Tibial nerve (tissue), 4 donors: Measurements from ENCODE around the gene TOP2A. TPM values are rescaled to one million over a fixed set of nuclear protein-coding genes. Genes with fewer than 3 reads are reported as not detected.
A peak's percentile ranks its signal among the peaks of the same experiment; 100 is the strongest.

ENCODE experiments used
- DNase-seq, 2 donors: peaks; one replicate each; pipeline ENCODE4 v3.0.0-alpha.2; 2019; ENCODE audit warnings: low spot score in 2 of 2
- H3K27ac ChIP-seq, 4 donors: fragments of 200-600 bp; sonication (generic) in 3 of 4; one replicate each; pipeline ENCODE4 v1.5.1; 2017 to 2019; ENCODE audit warnings: mild to moderate bottlenecking in 1 of 4
- H3K27me3 ChIP-seq, 2 donors: fragments of 200-600 bp; sonication (generic) in 1 of 2; one replicate each; pipeline versions ENCODE4 v1.5.1 to v1.6.0; 2017 to 2019
- H3K36me3 ChIP-seq, 3 donors: fragments of 200-600 bp; sonication (generic); one replicate each; pipeline ENCODE4 v1.5.1; 2018 to 2019
- H3K4me1 ChIP-seq, 4 donors: fragments of 200-600 bp; sonication (generic) in 3 of 4; one replicate each; pipeline ENCODE4 v1.5.1; 2017 to 2019
- H3K4me3 ChIP-seq, 4 donors: fragments of 200-600 bp; sonication (generic) in 3 of 4; one replicate each; pipeline ENCODE4 v1.5.1; 2017 to 2019; ENCODE audit warnings: mild to moderate bottlenecking in 1 of 4, moderate library complexity in 1 of 4
- H3K9me3 ChIP-seq, 4 donors: fragments of 200-600 bp; sonication (generic) in 3 of 4; one replicate each; pipeline ENCODE4 v1.5.1; 2017 to 2019
- CTCF ChIP-seq, 5 experiments: fragments of 200-600 bp in 3 of 5; fragments of 450-650 bp in 2 of 5; sonication (generic) in 3 of 5; IDR thresholded peaks; one replicate each; pipeline ENCODE4 v1.5.1; 2016 to 2019; ENCODE audit warnings: antibody characterized with exemption in 5 of 5, mild to moderate bottlenecking in 3 of 5, moderate library complexity in 2 of 5
- EP300 ChIP-seq, 2 donors: sonication (generic); formaldehyde crosslinking; IDR thresholded peaks; one replicate each; pipeline ENCODE4 v1.6.1; 2017; ENCODE audit warnings: antibody characterized with exemption in 2 of 2, mild to moderate bottlenecking in 1 of 2
- POLR2A ChIP-seq, 2 donors: fragments of 450-650 bp; IDR thresholded peaks; one replicate each; pipeline ENCODE4 v1.6.1; 2017; ENCODE audit warnings: antibody characterized with exemption in 2 of 2, mild to moderate bottlenecking in 2 of 2, moderate library complexity in 2 of 2
- WGBS, 2 donors: methylation state at CpG; one replicate each; pipeline ENCODE4 v1.1.5; 2018; 5-methylcytosine and 5-hydroxymethylcytosine counted together
- total RNA-seq, 4 donors: library from RNA; depleted of rRNA; stranded (reverse); fragments of >200 nt; gene quantifications; one replicate each; pipeline ENCODE4 v1.1.0, GENCODE V29; 2016

Gene TOP2A
- total RNA-seq, 4 donors from 2014 or later = 0.21 to 7.1 (median 2.6) TPM

GRCh38 chr17:40459636-40460603 is 42.2 kb upstream of the TOP2A start:
- H3K9me3 ChIP-seq = no peaks in the 10 kb centered on the region

GRCh38 chr17:40458851-40459482 is 41.3 kb upstream of the TOP2A start:
- peak in 1 of 2 donors; percentile 14 for TF ChIP-seq EP300 (IDR thresholded peaks at IDR 0.05)
- no peak for TF ChIP-seq POLR2A (IDR thresholded peaks at IDR 0.05)
- no peak for DNase-seq
- Histone ChIP-seq H3K27ac (peak overlapping the region in 2 of 4 donors; percentile 73 to 85), H3K36me3 (peaks cover 0 to 39% (median 3%) of the 10 kb centered on the region in 3 donors), H3K4me1 (peaks cover 0 to 94% (median 46%) of the 10 kb centered on the region in 4 donors), H3K9me3 (no peaks in the 10 kb centered on the region), H3K4me3 (no peak overlapping the region), H3K27me3 (no peaks in the 10 kb centered on the region)
- 76 to 80% methylated on average over 12 of the region's 12 CpGs for WGBS, 2 donors

More at GRCh38 chr17:40459636-40460603, 42.2 kb upstream of the TOP2A start:
- Histone ChIP-seq H3K4me1 (peaks cover 0 to 91% (median 46%) of the 10 kb centered on the region in 4 donors), H3K4me3 (no peak overlapping the region), H3K27ac (peak overlapping the region in 2 of 4 donors; percentile 85), H3K27me3 (no peaks in the 10 kb centered on the region), H3K36me3 (peaks cover 0 to 29% (median 3%) of the 10 kb centered on the region in 3 donors)
- no peak for TF ChIP-seq POLR2A (IDR thresholded peaks at IDR 0.05)
- TF ChIP-seq EP300 (IDR thresholded peaks at IDR 0.05) = peak in 1 of 2 donors; percentile 52
- TF ChIP-seq CTCF (IDR thresholded peaks at IDR 0.05) = no peak
- WGBS, 2 donors = 65 to 74% methylated on average over 8 of the region's 8 CpGs
- DNase-seq = no peak

- Histone ChIP-seq H3K4me1 (peaks cover 0 to 94% (median 43%) of the 10 kb centered on the region in 4 donors), H3K36me3 (peaks cover 0 to 47% (median 3%) of the 10 kb centered on the region in 3 donors), H3K4me3 (no peak overlapping the region), H3K9me3 (no peaks in the 10 kb centered on the region), H3K27me3 (no peaks in the 10 kb centered on the region), H3K27ac (peak overlapping the region in 3 of 4 donors; percentile 12 to 80 (median 64))
- TF ChIP-seq CTCF (IDR thresholded peaks at IDR 0.05) (no peak), EP300 (IDR thresholded peaks at IDR 0.05) (peak in 1 of 2 donors; percentile 40)
- no peak for DNase-seq
- WGBS, 2 donors = 12 to 28% methylated on average over 16 of the region's 16 CpGs
Measured at GRCh38 chr17:40457964-40458791, 40.5 kb upstream of the TOP2A start.

- Histone ChIP-seq H3K4me1 (peaks cover 0 to 94% (median 39%) of the 10 kb centered on the region in 4 donors), H3K9me3 (no peaks in the 10 kb centered on the region), H3K4me3 (no peak overlapping the region), H3K27me3 (no peaks in the 10 kb centered on the region), H3K36me3 (peaks cover 0 to 51% (median 3%) of the 10 kb centered on the region in 3 donors), H3K27ac (peak overlapping the region in 2 of 4 donors; percentile 64 to 80)
- no peak for DNase-seq
- 87 to 89% methylated on average over 3 of the region's 3 CpGs for WGBS, 2 donors
- TF ChIP-seq CTCF (IDR thresholded peaks at IDR 0.05) (no peak), POLR2A (IDR thresholded peaks at IDR 0.05) (no peak), EP300 (IDR thresholded peaks at IDR 0.05) (no peak)
Measured at GRCh38 chr17:40457369-40457768, 39.7 kb upstream of the TOP2A start.

GRCh38 chr17:40456396-40456951 is 38.8 kb upstream of the TOP2A start:
- DNase-seq = no peak
- Histone ChIP-seq H3K36me3 (peaks cover 0 to 51% (median 3%) of the 10 kb centered on the region in 3 donors), H3K27me3 (no peaks in the 10 kb centered on the region), H3K27ac (peak overlapping the region; percentile 13 to 80 (median 62)), H3K9me3 (no peaks in the 10 kb centered on the region), H3K4me3 (no peak overlapping the region), H3K4me1 (peaks cover 0 to 94% (median 41%) of the 10 kb centered on the region in 4 donors)
- no peak for TF ChIP-seq CTCF (IDR thresholded peaks at IDR 0.05)
- peak in 1 of 2 donors; percentile 20 for TF ChIP-seq EP300 (IDR thresholded peaks at IDR 0.05)
- 46 to 58% methylated on average over 4 to 8 of the region's 16 CpGs for WGBS, 2 donors
